HCT116 (cell line): Measurements from ENCODE around the gene ADARB1. TPM values are rescaled to one million over a fixed set of nuclear protein-coding genes. Genes with fewer than 3 reads are reported as not detected.

Experiments used
- ATAC-seq: fragments of 200-7000 bp; cut with Tn5 transposase; 2 replicates; pipeline ENCODE4 v1.9.1; 2020; ENCODE audit warnings: mild to moderate bottlenecking, moderate library complexity
- BruUV-seq: library from RNA; stranded (reverse); fragments of 400-500 nt; replicated peaks from 2 replicates; lab custom pipeline; 2021; lab: Mats Ljungman, UMichigan
- CTCF ChIA-PET: fragments of 300-600 bp; sonication (Branson Sonifier 250); formaldehyde crosslinking; loops from one replicate; lab custom pipeline; 2021; ENCODE audit warnings: antibody characterized with exemption; lab: Charles Lee
- POLR2A ChIA-PET: fragments of 300-600, 350-600 bp; sonication (Branson Sonifier 250); formaldehyde crosslinking; loops from one replicate; lab custom pipeline; 2021; ENCODE audit warnings: antibody characterized with exemption; lab: Charles Lee
- RAD21 ChIA-PET, 2 experiments: fragments of 300-600 bp; sonication (Branson Sonifier 250); formaldehyde crosslinking; loops; one replicate each; lab custom pipeline; 2023; ENCODE audit warnings: low total read pairs in 2 of 2; ENCODE audit not compliant: uncharacterized antibody in 2 of 2, unreplicated experiment in 2 of 2, low non-redundant PET in 1 of 2; lab: Charles Lee
- DNase-seq: peaks from one replicate; pipeline ENCODE4 v3.0.0-alpha.2; 2010; ENCODE audit warnings: low read depth, low spot score
- H2AFZ ChIP-seq: fragments of 200-600 bp; shearing (Covaris generic), sonication (generic); 2 replicates; pipeline ENCODE4 v1.6.1; 2017; ENCODE audit warnings: low read depth, mixed run types, mixed read lengths, antibody characterized with exemption, low read length; ENCODE audit not compliant: poor library complexity, severe bottlenecking
- H3K27ac ChIP-seq: 2 replicates; pipeline ENCODE4 v1.5.1; 2012; ENCODE audit warnings: low read depth, low read length
- H3K27me3 ChIP-seq: fragments of 200-600 bp; sonication (generic); 2 replicates; pipeline ENCODE4 v1.6.1; 2016; ENCODE audit warnings: mixed run types, low read length, mixed read lengths; ENCODE audit not compliant: insufficient read depth
- H3K36me3 ChIP-seq, 2 experiments: fragments of 200-500 bp in 1 of 2; fragments of 200-600 bp in 1 of 2; sonication (Bioruptor generic) in 1 of 2; sonication (generic) in 1 of 2; 2 replicates each; pipeline versions ENCODE4 v1.5.1 to v1.6.1; 2014 to 2016; ENCODE audit warnings: low read length in 2 of 2, inconsistent platforms in 1 of 2, mixed read lengths in 1 of 2, mixed run types in 1 of 2; ENCODE audit not compliant: insufficient read depth in 2 of 2, control insufficient read depth in 1 of 2
- H3K4me1 ChIP-seq, 2 experiments: fragments of 200-600 bp in 1 of 2; sonication (generic) in 1 of 2; 2 replicates each; pipeline versions ENCODE4 v1.5.1 to v1.6.1; 2012 to 2017; ENCODE audit warnings: low read length in 2 of 2, inconsistent platforms in 1 of 2, mild to moderate bottlenecking in 1 of 2, mixed read lengths in 1 of 2, mixed run types in 1 of 2, moderate library complexity in 1 of 2; ENCODE audit not compliant: insufficient read depth in 2 of 2, control insufficient read depth in 1 of 2
- H3K4me2 ChIP-seq: fragments of 200-600 bp; sonication (generic); 2 replicates; pipeline ENCODE4 v1.6.1; 2017; ENCODE audit warnings: mixed run types, low read length, mixed read lengths
- H3K4me3 ChIP-seq, 2 experiments: fragments of 200-600 bp in 1 of 2; sonication (generic) in 1 of 2; replicated peaks in 1 of 2; 2 replicates each; pipeline ENCODE4 v1.5.1; 2011 to 2016; ENCODE audit warnings: low read length in 2 of 2, control low read depth in 1 of 2, low read depth in 1 of 2, mild to moderate bottlenecking in 1 of 2, mixed read lengths in 1 of 2, mixed run types in 1 of 2
- H3K79me2 ChIP-seq: fragments of 200-600 bp; sonication (generic); 2 replicates; pipeline ENCODE4 v1.6.1; 2017; ENCODE audit warnings: mild to moderate bottlenecking, mixed run types, low read length, moderate library complexity, mixed read lengths; ENCODE audit not compliant: insufficient read depth
- H3K9ac ChIP-seq: fragments of 200-600 bp; sonication (generic); 2 replicates; pipeline ENCODE4 v1.6.1; 2016; ENCODE audit warnings: low read length, mixed read lengths
- H3K9me2 ChIP-seq: fragments of 200-600 bp; sonication (generic), shearing (Covaris generic); 2 replicates; pipeline ENCODE4 v1.6.1; 2017; ENCODE audit warnings: mixed run types, mild to moderate bottlenecking, moderate library complexity; ENCODE audit not compliant: insufficient read depth
- H3K9me3 ChIP-seq, 2 experiments: fragments of 200-500 bp in 1 of 2; fragments of 200-600 bp in 1 of 2; sonication (Bioruptor generic) in 1 of 2; sonication (generic) in 1 of 2; 2 replicates each; pipeline ENCODE4 v1.6.1; 2014 to 2017; ENCODE audit warnings: low read length in 2 of 2, mixed read lengths in 2 of 2, inconsistent platforms in 1 of 2, low read depth in 1 of 2, mild to moderate bottlenecking in 1 of 2, mixed run types in 1 of 2, moderate library complexity in 1 of 2; ENCODE audit not compliant: control insufficient read depth in 1 of 2, insufficient read depth in 1 of 2
- H4K20me1 ChIP-seq: fragments of 200-600 bp; sonication (generic), shearing (Covaris generic); 2 replicates; pipeline ENCODE4 v1.6.1; 2017; ENCODE audit warnings: mixed run types, mild to moderate bottlenecking, moderate library complexity; ENCODE audit not compliant: insufficient read depth
- CBX3 ChIP-seq: IDR thresholded peaks from 2 replicates; pipeline ENCODE4 v1.6.1; 2012; ENCODE audit warnings: low read depth
- EGR1 ChIP-seq: IDR thresholded peaks from 2 replicates; pipeline ENCODE4 v1.6.1; 2012; ENCODE audit warnings: low read depth
- ELF1 ChIP-seq: IDR thresholded peaks from 2 replicates; pipeline ENCODE4 v1.6.1; 2012; ENCODE audit warnings: low read depth, borderline replicate concordance
- FOSL1 ChIP-seq: IDR thresholded peaks from 2 replicates; pipeline ENCODE4 v1.6.1; 2012; ENCODE audit warnings: low read depth
- JUND ChIP-seq: IDR thresholded peaks from 2 replicates; pipeline ENCODE4 v1.6.1; 2012
- POLR2A ChIP-seq: IDR thresholded peaks from 2 replicates; pipeline ENCODE4 v1.7.0; 2011; ENCODE audit warnings: borderline replicate concordance; ENCODE audit not compliant: insufficient read depth, insufficient read length; ENCODE audit errors: extremely low read depth
- POLR2AphosphoS5 ChIP-seq: IDR thresholded peaks from 2 replicates; pipeline ENCODE4 v1.6.1; 2011; ENCODE audit warnings: mild to moderate bottlenecking, low read depth, low read length, moderate library complexity
- SIN3A ChIP-seq: IDR thresholded peaks from 2 replicates; pipeline ENCODE4 v1.6.1; 2012; ENCODE audit warnings: low read depth
- SRF ChIP-seq: IDR thresholded peaks from 2 replicates; pipeline ENCODE4 v1.6.1; 2012; ENCODE audit warnings: low read depth
- YY1 ChIP-seq: IDR thresholded peaks from 2 replicates; pipeline ENCODE4 v1.6.1; 2011; ENCODE audit warnings: low read length, low read depth, moderate library complexity, mild to moderate bottlenecking; ENCODE audit not compliant: insufficient replicate concordance; ENCODE audit errors: extremely low read depth
- ZFX ChIP-seq: fragments of 450-650 bp; IDR thresholded peaks from 2 replicates; pipeline ENCODE4 v1.6.1; 2017
- intact Hi-C: fragments of 100-400 bp; cut with micrococcal nuclease; formaldehyde crosslinking; loops from 2 replicates; pipeline ENCODE4 v1.10.0; 2022
- total RNA-seq: library from RNA; stranded (reverse); gene quantifications from one replicate; pipeline ENCODE4 v1.2.1, GENCODE V29; 2021; ENCODE audit not compliant: unreplicated experiment
- TF ChIP-seq, protein P1 (sequence below): IDR thresholded peaks from 2 replicates; pipeline ENCODE4 v1.6.1; 2012; ENCODE audit warnings: low read depth
- TF ChIP-seq, protein P2 (sequence below), 3 experiments: fragments of 200-600 bp in 1 of 3; sonication (generic) in 1 of 3; IDR thresholded peaks in 2 of 3; conservative IDR thresholded peaks in 1 of 3; 2 replicates each; pipeline ENCODE4 v1.5.1; 2012 to 2017; ENCODE audit warnings: low read depth in 2 of 3, low read length in 2 of 3, antibody characterized with exemption in 1 of 3, borderline replicate concordance in 1 of 3, control low read depth in 1 of 3, mild to moderate bottlenecking in 1 of 3, mixed read lengths in 1 of 3, mixed run types in 1 of 3, moderate library complexity in 1 of 3; ENCODE audit not compliant: insufficient read depth in 1 of 3
- TF ChIP-seq, protein P3 (sequence below): IDR thresholded peaks from 2 replicates; pipeline ENCODE4 v1.6.1; 2011; ENCODE audit warnings: mild to moderate bottlenecking, low read length, moderate library complexity; ENCODE audit not compliant: insufficient replicate concordance; ENCODE audit errors: extremely low read depth

ADARB1 gene
- total RNA-seq, 1 experiment from 2014 or later: 13.5 TPM

DNA sequence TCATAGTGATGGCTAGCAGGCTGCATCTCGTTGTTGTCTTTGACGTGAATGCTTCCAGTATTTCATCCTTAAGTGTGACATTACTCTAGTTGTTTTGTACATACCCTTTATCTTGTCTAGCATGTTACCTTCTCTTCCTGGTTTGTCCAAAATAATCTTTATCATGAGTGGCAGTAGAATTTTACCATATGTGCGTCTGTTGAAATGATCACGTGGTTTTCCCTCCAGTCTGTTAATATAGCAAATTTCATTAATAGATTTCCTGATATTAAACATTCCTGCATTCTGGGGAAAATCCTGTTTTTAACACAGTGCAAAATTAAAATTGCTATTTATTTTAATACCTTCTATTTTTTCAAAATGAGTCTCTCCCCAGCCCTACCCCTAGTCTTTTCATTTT lies 15.6 kb downstream of the ADARB1 start:
- intact Hi-C loops: no loop called here
- ChIA-PET POLR2A (no interaction called here), RAD21 (no interaction called here), CTCF (no interaction called here)
- no TSS peak for BruUV-seq
- H3K4me2 ChIP-seq: no peak overlapping the region
- H3K9me2 ChIP-seq: no peaks in the 10 kb centered on the region
- H3K9ac ChIP-seq: no peak overlapping the region
- ATAC-seq: no peak
- no peak for DNase-seq
- H3K9me3 ChIP-seq: no peaks in the 10 kb centered on the region
- H3K4me3 ChIP-seq: no peak overlapping the region
- no peaks in the 10 kb centered on the region for H3K27me3 ChIP-seq
- no peak overlapping the region for H3K27ac ChIP-seq
- no peaks in the 10 kb centered on the region for H4K20me1 ChIP-seq
- peaks cover 24% of the 10 kb centered on the region for H3K79me2 ChIP-seq
- peaks cover 0 to 15% of the 10 kb centered on the region in 2 experiments; a peak in 2 of 4 replicates for H3K4me1 ChIP-seq
- TF ChIP-seq SRF (no peak), SIN3A (no peak), YY1 (no peak), POLR2A (no peak), ZFX (no peak), ELF1 (no peak), EGR1 (no peak), JUND (no peak), CBX3 (no peak), POLR2AphosphoS5 (no peak), FOSL1 (no peak)
- TF ChIP-seq, protein P1, sequence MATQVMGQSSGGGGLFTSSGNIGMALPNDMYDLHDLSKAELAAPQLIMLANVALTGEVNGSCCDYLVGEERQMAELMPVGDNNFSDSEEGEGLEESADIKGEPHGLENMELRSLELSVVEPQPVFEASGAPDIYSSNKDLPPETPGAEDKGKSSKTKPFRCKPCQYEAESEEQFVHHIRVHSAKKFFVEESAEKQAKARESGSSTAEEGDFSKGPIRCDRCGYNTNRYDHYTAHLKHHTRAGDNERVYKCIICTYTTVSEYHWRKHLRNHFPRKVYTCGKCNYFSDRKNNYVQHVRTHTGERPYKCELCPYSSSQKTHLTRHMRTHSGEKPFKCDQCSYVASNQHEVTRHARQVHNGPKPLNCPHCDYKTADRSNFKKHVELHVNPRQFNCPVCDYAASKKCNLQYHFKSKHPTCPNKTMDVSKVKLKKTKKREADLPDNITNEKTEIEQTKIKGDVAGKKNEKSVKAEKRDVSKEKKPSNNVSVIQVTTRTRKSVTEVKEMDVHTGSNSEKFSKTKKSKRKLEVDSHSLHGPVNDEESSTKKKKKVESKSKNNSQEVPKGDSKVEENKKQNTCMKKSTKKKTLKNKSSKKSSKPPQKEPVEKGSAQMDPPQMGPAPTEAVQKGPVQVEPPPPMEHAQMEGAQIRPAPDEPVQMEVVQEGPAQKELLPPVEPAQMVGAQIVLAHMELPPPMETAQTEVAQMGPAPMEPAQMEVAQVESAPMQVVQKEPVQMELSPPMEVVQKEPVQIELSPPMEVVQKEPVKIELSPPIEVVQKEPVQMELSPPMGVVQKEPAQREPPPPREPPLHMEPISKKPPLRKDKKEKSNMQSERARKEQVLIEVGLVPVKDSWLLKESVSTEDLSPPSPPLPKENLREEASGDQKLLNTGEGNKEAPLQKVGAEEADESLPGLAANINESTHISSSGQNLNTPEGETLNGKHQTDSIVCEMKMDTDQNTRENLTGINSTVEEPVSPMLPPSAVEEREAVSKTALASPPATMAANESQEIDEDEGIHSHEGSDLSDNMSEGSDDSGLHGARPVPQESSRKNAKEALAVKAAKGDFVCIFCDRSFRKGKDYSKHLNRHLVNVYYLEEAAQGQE: no peak
- TF ChIP-seq, protein P2, sequence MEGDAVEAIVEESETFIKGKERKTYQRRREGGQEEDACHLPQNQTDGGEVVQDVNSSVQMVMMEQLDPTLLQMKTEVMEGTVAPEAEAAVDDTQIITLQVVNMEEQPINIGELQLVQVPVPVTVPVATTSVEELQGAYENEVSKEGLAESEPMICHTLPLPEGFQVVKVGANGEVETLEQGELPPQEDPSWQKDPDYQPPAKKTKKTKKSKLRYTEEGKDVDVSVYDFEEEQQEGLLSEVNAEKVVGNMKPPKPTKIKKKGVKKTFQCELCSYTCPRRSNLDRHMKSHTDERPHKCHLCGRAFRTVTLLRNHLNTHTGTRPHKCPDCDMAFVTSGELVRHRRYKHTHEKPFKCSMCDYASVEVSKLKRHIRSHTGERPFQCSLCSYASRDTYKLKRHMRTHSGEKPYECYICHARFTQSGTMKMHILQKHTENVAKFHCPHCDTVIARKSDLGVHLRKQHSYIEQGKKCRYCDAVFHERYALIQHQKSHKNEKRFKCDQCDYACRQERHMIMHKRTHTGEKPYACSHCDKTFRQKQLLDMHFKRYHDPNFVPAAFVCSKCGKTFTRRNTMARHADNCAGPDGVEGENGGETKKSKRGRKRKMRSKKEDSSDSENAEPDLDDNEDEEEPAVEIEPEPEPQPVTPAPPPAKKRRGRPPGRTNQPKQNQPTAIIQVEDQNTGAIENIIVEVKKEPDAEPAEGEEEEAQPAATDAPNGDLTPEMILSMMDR (IDR thresholded peaks at IDR 0.05 in 2 of 3, conservative IDR thresholded peaks at IDR 0.05 in 1 of 3; ENCODE audit: borderline replicate concordance in 1 of 3, insufficient read depth in 1 of 3, low read depth in 2 of 3, low read length in 2 of 3): no peak
- TF ChIP-seq, protein P3, sequence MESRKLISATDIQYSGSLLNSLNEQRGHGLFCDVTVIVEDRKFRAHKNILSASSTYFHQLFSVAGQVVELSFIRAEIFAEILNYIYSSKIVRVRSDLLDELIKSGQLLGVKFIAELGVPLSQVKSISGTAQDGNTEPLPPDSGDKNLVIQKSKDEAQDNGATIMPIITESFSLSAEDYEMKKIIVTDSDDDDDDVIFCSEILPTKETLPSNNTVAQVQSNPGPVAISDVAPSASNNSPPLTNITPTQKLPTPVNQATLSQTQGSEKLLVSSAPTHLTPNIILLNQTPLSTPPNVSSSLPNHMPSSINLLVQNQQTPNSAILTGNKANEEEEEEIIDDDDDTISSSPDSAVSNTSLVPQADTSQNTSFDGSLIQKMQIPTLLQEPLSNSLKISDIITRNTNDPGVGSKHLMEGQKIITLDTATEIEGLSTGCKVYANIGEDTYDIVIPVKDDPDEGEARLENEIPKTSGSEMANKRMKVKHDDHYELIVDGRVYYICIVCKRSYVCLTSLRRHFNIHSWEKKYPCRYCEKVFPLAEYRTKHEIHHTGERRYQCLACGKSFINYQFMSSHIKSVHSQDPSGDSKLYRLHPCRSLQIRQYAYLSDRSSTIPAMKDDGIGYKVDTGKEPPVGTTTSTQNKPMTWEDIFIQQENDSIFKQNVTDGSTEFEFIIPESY: no peak
- H3K36me3 ChIP-seq: no peaks in the 10 kb centered on the region
- no peak overlapping the region for H2AFZ ChIP-seq
